ENCODE data around the gene NUP210L.

DNA sequence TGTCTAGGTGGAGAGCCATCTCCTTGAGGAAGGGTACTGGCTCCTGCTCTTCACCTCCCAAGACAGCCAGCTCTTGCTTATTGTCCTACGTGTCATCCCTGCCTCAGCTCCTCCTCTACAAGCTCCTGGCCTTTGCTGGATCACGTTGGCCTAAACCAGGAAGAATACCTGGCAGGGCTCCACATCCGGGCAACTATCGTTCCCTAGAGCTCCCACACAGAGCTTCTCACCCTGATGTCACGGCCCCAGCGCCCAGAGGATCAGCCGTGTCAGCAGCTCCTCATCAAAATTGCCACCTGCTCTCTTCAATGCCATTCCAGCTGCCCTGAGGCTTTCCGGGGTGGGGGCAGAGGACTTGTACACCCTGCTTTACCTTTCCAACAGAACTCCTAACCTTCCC lies 38.9 kb upstream of the NUP210L start:
- TF ChIP-seq, protein P1, sequence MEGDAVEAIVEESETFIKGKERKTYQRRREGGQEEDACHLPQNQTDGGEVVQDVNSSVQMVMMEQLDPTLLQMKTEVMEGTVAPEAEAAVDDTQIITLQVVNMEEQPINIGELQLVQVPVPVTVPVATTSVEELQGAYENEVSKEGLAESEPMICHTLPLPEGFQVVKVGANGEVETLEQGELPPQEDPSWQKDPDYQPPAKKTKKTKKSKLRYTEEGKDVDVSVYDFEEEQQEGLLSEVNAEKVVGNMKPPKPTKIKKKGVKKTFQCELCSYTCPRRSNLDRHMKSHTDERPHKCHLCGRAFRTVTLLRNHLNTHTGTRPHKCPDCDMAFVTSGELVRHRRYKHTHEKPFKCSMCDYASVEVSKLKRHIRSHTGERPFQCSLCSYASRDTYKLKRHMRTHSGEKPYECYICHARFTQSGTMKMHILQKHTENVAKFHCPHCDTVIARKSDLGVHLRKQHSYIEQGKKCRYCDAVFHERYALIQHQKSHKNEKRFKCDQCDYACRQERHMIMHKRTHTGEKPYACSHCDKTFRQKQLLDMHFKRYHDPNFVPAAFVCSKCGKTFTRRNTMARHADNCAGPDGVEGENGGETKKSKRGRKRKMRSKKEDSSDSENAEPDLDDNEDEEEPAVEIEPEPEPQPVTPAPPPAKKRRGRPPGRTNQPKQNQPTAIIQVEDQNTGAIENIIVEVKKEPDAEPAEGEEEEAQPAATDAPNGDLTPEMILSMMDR (conservative IDR thresholded peaks at IDR 0.05; ENCODE audit: low read depth in 2 of 2): no peak
- TF ChIP-seq, protein P2, sequence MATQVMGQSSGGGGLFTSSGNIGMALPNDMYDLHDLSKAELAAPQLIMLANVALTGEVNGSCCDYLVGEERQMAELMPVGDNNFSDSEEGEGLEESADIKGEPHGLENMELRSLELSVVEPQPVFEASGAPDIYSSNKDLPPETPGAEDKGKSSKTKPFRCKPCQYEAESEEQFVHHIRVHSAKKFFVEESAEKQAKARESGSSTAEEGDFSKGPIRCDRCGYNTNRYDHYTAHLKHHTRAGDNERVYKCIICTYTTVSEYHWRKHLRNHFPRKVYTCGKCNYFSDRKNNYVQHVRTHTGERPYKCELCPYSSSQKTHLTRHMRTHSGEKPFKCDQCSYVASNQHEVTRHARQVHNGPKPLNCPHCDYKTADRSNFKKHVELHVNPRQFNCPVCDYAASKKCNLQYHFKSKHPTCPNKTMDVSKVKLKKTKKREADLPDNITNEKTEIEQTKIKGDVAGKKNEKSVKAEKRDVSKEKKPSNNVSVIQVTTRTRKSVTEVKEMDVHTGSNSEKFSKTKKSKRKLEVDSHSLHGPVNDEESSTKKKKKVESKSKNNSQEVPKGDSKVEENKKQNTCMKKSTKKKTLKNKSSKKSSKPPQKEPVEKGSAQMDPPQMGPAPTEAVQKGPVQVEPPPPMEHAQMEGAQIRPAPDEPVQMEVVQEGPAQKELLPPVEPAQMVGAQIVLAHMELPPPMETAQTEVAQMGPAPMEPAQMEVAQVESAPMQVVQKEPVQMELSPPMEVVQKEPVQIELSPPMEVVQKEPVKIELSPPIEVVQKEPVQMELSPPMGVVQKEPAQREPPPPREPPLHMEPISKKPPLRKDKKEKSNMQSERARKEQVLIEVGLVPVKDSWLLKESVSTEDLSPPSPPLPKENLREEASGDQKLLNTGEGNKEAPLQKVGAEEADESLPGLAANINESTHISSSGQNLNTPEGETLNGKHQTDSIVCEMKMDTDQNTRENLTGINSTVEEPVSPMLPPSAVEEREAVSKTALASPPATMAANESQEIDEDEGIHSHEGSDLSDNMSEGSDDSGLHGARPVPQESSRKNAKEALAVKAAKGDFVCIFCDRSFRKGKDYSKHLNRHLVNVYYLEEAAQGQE (IDR thresholded peaks at IDR 0.05; ENCODE audit: unreplicated experiment): no peak
- no peak for TF ChIP-seq EZH2 (IDR thresholded peaks at IDR 0.05; ENCODE audit: low read depth, unreplicated experiment)
- TF ChIP-seq POLR2AphosphoS5 (IDR thresholded peaks at IDR 0.05; ENCODE audit: low read depth): no peak
- no peak for TF ChIP-seq CREB1 (CRISPR knock-in tag; IDR thresholded peaks at IDR 0.05; ENCODE audit: low read depth)
- no peak for TF ChIP-seq ZNF114 (CRISPR knock-in tag; IDR thresholded peaks at IDR 0.05)
- no peak for TF ChIP-seq EZH2phosphoT487 (IDR thresholded peaks at IDR 0.05; ENCODE audit: unreplicated experiment)
- TF ChIP-seq, protein P3, sequence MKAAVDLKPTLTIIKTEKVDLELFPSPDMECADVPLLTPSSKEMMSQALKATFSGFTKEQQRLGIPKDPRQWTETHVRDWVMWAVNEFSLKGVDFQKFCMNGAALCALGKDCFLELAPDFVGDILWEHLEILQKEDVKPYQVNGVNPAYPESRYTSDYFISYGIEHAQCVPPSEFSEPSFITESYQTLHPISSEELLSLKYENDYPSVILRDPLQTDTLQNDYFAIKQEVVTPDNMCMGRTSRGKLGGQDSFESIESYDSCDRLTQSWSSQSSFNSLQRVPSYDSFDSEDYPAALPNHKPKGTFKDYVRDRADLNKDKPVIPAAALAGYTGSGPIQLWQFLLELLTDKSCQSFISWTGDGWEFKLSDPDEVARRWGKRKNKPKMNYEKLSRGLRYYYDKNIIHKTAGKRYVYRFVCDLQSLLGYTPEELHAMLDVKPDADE (IDR thresholded peaks at IDR 0.05): no peak
- TF ChIP-seq JUNB (IDR thresholded peaks at IDR 0.05; ENCODE audit: unreplicated experiment): no peak
- no peak for TF ChIP-seq ZNF331 (CRISPR knock-in tag; IDR thresholded peaks at IDR 0.05; ENCODE audit: low read depth)
